ENCODE data around the gene AIP. TPM values are rescaled to one million over a fixed set of nuclear protein-coding genes. Genes with fewer than 3 reads are reported as not detected.
"Not testable (repeated sequence)": the region's sequence is repeated elsewhere in the genome, so short reads cannot be mapped to it uniquely, and the experiment has no call there.

The AIP gene
- total RNA-seq, 6 experiments from 2014 or later: 53.0 to 59.4 (median 55.1) TPM

DNA sequence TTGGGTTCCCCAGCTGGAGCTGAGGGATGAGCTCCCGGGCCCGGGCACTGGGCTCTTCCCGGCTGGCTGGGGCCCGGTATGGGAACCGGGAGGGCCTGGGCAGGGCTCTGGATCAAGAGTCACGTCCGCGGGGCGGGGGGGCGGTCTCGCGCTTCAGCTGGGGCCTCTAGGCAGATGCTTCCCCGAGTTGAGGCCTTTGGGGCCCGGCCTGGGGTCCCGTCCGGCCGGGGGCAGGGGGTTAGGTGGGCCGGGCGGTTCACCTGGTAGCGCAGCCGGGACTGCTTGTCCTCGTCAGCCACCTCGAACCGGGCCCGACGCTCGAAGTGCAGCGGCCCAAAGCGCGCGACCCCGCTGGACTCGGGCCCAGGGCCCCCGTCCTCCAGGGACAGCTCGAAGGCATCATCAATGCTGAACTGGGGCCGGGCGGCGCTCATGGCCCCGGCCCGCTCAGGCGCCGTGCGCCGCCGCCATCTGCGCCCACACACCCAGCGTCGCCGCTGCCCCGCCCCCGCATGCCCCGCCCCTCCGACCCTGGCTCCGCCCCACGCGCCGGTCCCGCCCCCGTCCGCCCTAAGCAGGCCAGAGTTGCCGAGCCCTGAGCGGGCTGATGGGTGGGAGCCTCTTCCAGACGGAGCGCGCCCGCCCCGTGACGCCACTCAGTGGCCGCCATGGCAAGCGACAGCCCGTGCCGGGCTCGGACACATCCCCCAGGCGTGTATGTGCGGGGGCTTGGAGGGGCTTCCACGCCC is 13.9 kb upstream of the AIP start, which contains the start of gene TMEM134:
TMEM134 (minus strand) TSS at position 493 of the 749 bp plus-strand sequence; CDS start at position 434, 59 bp downstream.
- DNase-seq: peak; percentile 87
- H3K4me3 Mint-ChIP-seq: peak within 1 kb of the TSS; percentile 87
- H3K27me3 Mint-ChIP-seq (ENCODE audit: insufficient read depth): peaks cover 3% of the 10 kb centered on the region
- peak within 1 kb of the TSS; percentile 77 for H3K27ac Mint-ChIP-seq
- peaks cover 4% of the 10 kb centered on the region; the same call in 1 of the 2 replicates for H3K36me3 Mint-ChIP-seq (ENCODE audit: low read depth)
- H3K4me1 Mint-ChIP-seq (ENCODE audit: low read depth): peaks cover 12% of the 10 kb centered on the region; the same call in 1 of the 2 replicates
- H3K9me3 Mint-ChIP-seq: no peaks in the 10 kb centered on the region
- TF ChIP-seq, protein P1, sequence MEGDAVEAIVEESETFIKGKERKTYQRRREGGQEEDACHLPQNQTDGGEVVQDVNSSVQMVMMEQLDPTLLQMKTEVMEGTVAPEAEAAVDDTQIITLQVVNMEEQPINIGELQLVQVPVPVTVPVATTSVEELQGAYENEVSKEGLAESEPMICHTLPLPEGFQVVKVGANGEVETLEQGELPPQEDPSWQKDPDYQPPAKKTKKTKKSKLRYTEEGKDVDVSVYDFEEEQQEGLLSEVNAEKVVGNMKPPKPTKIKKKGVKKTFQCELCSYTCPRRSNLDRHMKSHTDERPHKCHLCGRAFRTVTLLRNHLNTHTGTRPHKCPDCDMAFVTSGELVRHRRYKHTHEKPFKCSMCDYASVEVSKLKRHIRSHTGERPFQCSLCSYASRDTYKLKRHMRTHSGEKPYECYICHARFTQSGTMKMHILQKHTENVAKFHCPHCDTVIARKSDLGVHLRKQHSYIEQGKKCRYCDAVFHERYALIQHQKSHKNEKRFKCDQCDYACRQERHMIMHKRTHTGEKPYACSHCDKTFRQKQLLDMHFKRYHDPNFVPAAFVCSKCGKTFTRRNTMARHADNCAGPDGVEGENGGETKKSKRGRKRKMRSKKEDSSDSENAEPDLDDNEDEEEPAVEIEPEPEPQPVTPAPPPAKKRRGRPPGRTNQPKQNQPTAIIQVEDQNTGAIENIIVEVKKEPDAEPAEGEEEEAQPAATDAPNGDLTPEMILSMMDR (IDR thresholded peaks at IDR 0.05): peak; percentile 64

DNA sequence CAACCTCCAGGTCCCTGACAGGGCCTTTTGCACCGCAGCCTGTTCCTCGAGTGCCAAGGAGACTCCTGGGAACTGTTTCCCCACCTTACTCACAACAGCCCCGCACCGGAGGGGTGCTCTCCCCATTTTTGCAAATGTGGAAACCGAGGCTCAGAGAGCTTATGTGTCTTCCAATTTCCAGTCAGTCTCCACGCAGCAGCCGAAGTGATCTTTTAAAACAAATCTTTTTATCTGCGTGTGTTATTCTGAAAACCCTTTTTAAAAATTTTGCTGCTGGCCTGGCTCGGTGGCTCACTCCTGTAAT is 13.4 kb upstream of the AIP start:
- Mint-ChIP-seq H3K9me3 (no peaks in the 10 kb centered on the region), H3K27ac (peak overlapping the region; percentile 77), H3K4me3 (peak overlapping the region; percentile 87), H3K36me3 (ENCODE audit: low read depth) (peaks cover 4% of the 10 kb centered on the region; the same call in 1 of the 2 replicates), H3K4me1 (ENCODE audit: low read depth) (peaks cover 12% of the 10 kb centered on the region; the same call in 1 of the 2 replicates), H3K27me3 (ENCODE audit: insufficient read depth) (peaks cover 4% of the 10 kb centered on the region)
- DNase-seq: no peak
- TF ChIP-seq, protein P1 (IDR thresholded peaks at IDR 0.05): no peak; the same call in 1 of the 2 replicates

DNA sequence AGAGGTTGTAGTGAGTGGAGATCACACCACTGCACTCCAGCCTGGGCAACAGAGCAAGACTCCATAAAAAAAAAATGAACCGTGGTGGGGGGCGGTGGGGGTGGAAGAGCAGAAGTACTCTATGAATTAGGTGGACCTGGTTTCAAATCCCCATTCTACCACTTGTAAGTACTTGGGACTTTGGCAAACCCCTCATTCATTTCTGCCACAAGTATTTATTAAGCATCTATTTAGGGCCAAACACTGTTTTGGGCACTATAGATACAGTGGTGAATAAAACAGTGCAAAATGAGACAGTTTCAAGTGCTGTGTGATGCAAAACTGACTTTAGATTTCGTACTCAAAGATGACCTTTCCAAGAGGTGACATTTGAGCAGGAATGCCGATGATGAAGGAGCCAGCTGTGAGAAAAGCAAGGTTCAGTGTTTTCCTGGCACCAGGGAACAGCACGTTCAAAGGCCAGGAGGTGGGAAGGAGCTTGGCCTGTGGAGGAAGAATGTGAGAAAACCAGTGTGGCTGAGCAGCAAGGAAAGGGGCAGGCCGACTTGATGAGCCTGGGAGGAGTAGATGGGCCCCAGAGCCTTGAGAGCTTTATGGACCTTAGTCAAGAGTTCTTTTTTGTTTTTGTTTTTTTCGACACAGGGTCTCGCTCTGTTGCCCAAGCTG is 12.4 kb upstream of the AIP start:
- peaks cover 7% of the 10 kb centered on the region for H3K27me3 Mint-ChIP-seq (ENCODE audit: insufficient read depth)
- H3K4me3 Mint-ChIP-seq: no peak overlapping the region; the same call in 1 of the 2 replicates
- H3K36me3 Mint-ChIP-seq (ENCODE audit: low read depth): peaks cover under 1% of the 10 kb centered on the region; the same call in 1 of the 2 replicates
- TF ChIP-seq, protein P1 (IDR thresholded peaks at IDR 0.05): no peak
- no peaks in the 10 kb centered on the region for H3K9me3 Mint-ChIP-seq
- DNase-seq: no peak
- peaks cover 8% of the 10 kb centered on the region; the same call in 1 of the 2 replicates for H3K4me1 Mint-ChIP-seq (ENCODE audit: low read depth)
- H3K27ac Mint-ChIP-seq: no peak overlapping the region

DNA sequence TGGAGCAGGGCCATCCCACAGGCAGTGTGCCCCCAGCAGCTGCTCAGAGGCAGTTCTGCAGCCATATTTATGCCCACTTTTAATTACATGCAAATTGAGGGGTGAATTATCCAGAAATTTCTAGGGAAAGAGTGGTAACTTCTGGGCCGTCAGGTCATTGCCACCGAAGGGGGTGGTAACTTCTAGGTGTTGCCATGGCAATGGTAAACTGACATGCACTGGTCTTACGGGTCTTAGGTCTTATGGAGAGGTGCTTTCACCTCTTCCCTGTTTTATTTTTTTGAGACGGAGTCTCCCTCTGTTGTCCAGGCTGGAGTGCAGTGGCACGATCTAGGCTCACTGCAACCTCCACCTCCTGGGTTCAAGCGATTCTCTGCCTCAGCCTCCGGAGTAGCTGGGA is 9.9 kb upstream of the AIP start:
- H3K9me3 Mint-ChIP-seq: no peaks in the 10 kb centered on the region
- peaks cover 5% of the 10 kb centered on the region; the same call in 1 of the 2 replicates for H3K36me3 Mint-ChIP-seq (ENCODE audit: low read depth)
- peaks cover 7% of the 10 kb centered on the region for H3K27me3 Mint-ChIP-seq (ENCODE audit: insufficient read depth)
- no peak for DNase-seq
- TF ChIP-seq, protein P1 (IDR thresholded peaks at IDR 0.05): no peak
- no peak overlapping the region for H3K27ac Mint-ChIP-seq
- no peak overlapping the region for H3K4me3 Mint-ChIP-seq
- peaks cover 6% of the 10 kb centered on the region; the same call in 1 of the 2 replicates for H3K4me1 Mint-ChIP-seq (ENCODE audit: low read depth)

DNA sequence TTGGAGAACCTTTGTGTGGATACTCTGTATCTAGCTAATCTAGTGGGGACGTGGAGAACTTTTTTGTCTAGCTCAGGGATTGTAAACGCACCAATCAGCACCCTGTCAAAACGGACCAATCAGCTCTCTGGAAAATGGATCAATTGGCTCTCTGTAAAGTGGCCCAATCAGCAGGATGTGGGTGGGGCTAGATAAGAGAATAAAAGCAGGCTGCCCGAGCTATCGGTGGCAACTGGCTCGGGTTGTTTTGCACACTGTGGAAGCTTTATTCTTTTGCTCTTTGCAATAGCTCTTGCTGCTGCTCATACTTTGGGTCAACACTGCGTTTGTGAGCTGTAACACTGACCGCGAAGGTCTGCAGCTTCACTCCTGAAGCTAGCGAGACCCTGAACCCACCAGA is 6.1 kb upstream of the AIP start:
- H3K4me1 Mint-ChIP-seq (ENCODE audit: low read depth); DNase-seq; H3K4me3 Mint-ChIP-seq; H3K9me3 Mint-ChIP-seq; H3K27ac Mint-ChIP-seq; H3K27me3 Mint-ChIP-seq (ENCODE audit: insufficient read depth); H3K36me3 Mint-ChIP-seq (ENCODE audit: low read depth): not testable (repeated sequence)

DNA sequence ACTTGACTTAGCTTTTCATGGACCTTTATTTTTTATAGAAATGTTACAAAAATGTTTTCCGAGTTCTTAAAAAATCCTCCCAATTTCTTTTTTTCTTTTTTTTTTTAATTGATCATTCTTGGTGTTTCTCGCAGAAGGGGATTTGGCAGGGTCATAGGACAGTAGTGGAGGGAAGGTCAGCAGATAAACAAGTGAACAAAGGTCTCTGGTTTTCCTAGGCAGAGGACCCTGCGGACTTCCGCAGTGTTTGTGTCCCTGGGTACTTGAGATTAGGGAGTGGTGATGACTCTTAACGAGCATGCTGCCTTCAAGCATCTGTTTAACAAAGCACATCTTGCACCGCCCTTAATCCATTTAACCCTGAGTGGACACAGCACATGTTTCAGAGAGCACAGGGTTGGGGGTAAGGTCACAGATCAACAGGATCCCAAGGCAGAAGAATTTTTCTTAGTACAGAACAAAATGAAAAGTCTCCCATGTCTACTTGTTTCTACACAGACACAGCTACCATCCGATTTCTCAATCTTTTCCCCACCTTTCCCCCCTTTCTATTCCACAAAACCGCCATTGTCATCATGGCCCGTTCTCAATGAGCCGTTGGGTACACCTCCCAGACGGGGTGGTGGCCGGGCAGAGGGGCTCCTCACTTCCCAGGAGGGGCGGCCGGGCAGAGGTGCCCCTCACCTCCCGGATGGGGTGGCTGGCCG is 5.3 kb upstream of the AIP start:
- H3K27ac Mint-ChIP-seq; H3K4me1 Mint-ChIP-seq (ENCODE audit: low read depth): not testable (repeated sequence)

More for the DNA sequence above, 5.3 kb upstream of the AIP start:
- not testable (repeated sequence) for H3K27me3 Mint-ChIP-seq (ENCODE audit: insufficient read depth); H3K4me3 Mint-ChIP-seq; H3K9me3 Mint-ChIP-seq; DNase-seq; H3K36me3 Mint-ChIP-seq (ENCODE audit: low read depth)
